GM21360 (cell line): ENCODE measurements around the gene MED22.
A peak's percentile ranks its signal among the peaks of the same experiment; 100 is the strongest.
"Not testable (repeated sequence)": the region's sequence is repeated elsewhere in the genome, so short reads cannot be mapped to it uniquely, and the experiment has no call there.

Experiments
- ATAC-seq: cut with Tn5 transposase; IDR thresholded peaks from one replicate; pipeline ENCODE4 v1.9.1; 2021; ENCODE audit warnings: mild to moderate bottlenecking, moderate library complexity; ENCODE audit not compliant: unreplicated experiment

The MED22 gene

DNA sequence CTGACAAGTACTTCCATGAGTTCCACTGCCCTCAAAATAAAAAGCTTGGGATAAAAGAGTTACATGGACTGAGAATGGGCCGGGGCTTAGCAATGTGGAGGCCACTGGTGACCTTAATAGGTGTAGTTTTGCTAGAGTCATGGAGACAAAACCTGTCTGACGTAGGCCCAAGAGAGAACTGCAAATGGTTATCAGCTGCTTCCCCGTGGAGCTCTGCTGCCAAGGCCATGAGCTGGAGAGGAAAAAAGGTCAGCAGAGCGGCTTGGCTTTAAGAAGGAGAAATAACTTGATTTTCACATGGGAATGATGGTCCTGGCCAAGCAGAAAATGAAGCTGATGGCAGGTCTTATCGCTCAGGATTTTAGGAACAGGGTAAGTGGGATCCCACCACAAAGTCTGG is 8.3 kb downstream of the MED22 start:
- no peak for ATAC-seq

DNA sequence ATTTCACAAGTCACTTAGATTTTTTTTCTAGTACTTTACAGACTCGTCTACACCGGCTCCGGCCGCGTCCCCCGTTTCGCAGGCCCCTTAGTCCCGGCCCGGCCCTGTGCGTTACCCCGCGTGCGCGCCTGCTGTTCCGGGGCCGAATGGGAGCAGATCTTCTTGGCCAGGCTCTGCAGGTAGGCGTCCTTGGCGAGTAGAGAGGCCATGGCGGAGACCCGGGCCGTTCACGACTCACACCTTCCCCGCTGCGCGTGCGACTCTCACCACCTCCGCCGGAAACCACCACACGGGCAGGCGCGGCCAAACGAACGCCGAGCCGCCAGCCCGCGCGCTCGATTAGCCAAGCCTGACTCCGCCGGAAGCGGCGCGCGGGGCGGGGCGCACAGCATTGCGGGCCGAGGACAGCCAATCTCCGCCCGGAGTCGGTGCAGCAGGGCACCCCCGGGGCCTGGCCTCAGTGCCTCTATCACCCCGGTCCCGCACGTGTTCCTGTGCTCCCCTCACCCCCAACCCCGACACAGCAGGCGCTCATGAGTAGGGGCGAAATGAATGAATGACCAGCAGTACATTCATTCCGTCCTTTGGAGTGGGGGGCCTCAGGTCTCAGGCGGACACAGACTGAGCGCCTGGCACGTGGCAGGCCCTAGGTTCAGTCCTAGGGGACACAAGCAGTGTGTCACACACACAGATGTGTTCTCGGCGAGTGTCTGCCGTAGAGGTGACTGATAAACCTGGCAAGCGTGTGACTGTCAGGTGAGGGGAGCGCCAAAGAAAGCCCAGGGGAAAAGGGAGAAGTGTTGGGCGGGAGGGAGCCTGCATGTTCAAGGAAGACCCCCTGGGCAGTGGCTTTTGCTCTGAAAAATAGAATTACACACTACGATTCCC is 11.8 kb downstream of the MED22 start, which contains the start of gene SURF6:
Gene SURF6, minus strand, starts transcription at position 265 of the 888 bp plus-strand sequence. Its CDS starts 56 bp downstream, at position 209.
- peak; percentile 79 for ATAC-seq

DNA sequence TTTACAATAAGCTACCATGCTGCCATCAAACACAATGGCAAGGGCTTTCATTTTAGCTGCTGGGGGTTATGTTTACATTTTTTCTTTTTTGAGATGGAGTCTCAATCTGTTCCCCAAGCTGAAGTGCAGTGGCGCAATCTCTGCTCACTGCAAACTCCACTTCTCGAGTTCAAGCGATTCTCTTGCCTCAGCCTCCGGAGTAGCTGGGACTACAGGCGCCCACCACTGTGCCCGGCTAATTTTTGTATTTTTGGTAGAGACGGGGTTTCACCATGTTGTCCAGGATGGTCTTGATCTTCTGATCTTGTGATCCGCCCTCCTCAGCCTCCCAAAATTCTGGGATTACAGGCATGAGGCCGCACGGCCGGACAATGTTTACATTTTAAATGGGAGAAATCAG is 13.0 kb downstream of the MED22 start:
- not testable (repeated sequence) for ATAC-seq

DNA sequence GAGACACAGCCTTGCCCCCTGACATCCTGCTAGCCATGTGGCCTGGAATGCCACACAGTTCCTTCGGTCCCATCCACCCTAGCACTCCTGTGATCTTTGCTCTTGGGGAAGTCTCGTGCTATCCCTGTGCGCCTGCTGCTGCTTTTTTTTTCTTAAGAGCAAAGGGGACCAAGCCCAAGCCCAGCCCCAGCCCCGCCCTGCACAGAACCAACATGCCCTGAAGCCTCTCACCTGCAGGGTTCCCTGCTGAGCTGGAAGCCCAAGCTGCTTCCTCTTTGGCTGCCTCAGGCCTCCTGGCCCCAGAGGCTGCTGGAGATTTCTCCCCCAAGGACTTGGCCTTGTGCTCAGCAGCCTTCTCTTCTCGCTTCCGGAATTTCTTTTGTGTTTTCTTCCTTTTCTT is 13.8 kb downstream of the MED22 start:
- ATAC-seq = no peak

DNA sequence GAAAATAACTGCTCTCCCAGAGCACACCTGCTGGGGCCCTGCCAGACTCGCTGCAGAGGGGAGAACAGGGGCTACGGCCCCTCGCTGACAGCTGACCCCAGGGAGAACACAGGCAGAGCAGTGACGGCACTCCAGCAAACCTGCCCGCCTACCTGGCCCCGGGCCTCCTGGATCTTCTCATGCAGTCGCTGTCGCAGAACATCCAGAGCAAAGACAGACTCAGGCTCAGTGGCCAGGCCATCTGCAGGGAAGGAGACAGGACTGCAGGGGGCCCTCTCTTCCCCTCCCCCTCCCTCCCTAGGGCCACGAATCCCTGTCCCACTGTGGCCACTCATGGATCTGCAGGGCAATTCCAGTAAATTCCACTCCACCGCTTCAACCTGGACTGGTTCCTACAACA is 14.4 kb downstream of the MED22 start:
- no peak for ATAC-seq

DNA sequence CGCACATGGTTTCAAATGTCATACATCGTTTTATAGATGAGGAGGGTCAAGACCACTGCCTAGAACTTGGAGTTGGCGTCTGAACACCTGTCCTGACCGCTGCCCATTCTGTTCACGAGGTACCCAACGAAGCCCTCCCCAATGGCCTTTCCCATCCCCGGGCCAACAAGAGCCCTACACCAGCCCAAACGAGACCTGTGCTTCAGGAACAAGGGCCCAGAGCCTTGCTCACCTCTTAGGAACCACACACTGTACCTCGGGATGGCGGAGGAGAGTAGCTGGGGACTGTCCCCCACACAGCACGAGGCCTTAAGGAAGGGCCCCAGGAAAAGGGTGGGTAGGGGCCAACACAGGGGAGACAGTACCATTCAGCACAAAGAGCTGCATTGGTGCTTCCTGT is 14.9 kb downstream of the MED22 start:
- ATAC-seq = no peak

DNA sequence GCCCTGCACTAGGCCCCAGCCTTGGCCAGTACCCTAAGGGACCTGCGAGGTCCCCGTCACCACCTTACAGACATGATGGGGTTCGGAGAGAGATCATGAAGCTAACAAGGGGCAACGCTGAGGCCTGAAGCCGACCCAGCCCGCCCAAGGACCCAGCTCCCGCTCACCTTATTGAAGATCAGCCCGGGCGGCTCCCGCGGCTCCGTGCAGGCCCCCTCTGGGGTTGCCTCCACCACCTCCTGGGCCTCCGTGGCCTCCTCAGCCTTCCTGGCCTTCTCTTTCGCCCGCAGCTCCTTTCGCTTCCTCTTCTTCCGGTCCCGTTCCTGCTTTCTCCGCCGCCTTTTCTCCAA is 15.6 kb downstream of the MED22 start:
- no peak for ATAC-seq

DNA sequence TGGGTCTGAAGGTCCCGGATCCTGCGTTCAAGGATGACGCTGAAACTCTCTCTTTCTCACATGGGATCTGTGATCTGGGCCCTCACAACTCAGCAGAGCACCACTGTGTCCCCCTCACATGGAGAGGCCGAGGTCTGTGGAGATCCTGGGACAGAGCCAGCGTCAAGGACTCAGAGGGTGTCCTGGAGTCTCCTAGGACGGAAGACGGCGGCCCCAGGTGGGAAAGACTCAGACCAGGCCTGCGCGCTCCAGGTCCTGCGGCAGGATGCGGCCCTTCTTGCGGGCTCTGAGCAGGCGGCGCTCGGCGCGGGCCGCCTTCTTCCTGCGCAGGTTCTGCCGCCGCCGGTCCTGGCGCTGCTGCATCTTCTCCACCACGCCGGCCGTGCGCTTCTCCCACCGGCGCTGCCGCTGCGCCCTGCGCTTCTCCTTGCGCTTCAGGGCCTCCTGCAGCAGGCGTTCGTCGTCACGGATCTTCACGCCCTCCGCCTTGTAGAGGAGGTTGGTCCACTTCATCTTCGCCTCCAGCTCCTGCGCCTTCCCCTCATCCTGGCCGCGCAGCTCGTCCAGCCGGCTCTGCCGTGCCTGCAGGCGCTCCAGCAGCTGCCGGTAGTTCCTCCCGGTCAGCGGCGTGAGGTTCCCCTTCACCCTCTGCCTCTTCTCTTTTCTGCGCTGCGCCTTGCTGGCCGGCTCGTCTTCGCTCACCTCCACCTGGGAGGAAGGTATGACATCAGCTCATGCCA is 16.1 kb downstream of the MED22 start:
- no peak for ATAC-seq

DNA sequence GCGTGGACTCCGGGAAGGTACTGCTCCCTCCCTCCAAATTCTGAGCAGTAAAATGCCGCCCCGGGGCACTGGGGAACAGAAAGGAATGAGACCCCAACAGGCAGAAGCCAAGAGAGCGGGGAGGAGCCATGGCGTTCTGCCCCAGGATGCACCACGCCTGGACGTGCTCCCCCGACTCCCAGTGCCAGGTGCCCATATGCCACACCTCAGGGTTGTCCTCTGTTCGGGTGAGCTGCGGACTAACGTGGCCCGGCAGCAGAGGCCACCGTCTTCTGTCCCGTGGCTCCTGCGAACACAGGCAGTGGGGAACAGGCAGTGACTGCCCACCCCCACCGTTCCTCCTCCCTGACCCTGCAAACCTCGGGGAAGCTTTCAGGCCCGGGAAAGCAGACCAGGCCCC is 16.7 kb downstream of the MED22 start:
- no peak for ATAC-seq

DNA sequence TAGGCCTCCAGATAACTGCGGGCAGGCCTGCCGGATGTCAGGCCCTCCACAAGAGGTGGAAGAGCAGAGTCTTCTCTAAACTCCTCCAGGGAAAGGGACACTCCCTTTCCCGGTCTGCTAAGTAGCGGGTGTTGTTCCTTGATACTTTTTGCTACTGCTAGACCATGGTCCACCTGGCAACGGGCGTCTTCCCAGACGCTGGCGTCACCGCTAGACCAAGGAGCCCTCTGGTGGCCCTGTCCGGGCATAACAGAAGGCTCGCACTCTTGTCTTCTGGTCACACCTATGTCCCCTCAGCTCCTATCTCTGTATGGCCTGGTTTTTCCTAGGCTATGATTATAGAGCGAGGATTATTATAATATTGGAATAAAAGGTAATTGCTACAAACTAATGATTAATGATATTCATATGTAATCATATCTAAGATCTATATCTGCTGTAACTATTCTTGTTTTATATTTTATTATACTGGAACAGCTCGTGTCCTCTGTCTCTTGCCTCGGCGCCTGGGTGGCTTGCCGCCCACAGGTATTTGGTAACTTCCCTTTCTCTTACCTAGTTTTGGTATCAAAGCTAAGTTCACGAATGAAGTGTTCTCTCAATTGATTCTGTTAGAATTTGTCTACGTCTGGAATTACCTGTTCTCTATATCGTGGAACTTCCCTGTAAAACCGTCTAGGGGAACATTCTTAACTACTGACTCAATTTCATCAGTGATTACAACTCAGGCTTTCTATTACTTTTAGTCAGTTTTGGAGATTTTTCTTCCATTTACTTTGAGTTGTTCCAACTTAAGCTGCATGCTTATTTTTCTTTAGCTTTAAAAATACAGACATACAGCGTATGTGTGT is 18.4 kb downstream of the MED22 start:
- not testable (repeated sequence) for ATAC-seq

DNA sequence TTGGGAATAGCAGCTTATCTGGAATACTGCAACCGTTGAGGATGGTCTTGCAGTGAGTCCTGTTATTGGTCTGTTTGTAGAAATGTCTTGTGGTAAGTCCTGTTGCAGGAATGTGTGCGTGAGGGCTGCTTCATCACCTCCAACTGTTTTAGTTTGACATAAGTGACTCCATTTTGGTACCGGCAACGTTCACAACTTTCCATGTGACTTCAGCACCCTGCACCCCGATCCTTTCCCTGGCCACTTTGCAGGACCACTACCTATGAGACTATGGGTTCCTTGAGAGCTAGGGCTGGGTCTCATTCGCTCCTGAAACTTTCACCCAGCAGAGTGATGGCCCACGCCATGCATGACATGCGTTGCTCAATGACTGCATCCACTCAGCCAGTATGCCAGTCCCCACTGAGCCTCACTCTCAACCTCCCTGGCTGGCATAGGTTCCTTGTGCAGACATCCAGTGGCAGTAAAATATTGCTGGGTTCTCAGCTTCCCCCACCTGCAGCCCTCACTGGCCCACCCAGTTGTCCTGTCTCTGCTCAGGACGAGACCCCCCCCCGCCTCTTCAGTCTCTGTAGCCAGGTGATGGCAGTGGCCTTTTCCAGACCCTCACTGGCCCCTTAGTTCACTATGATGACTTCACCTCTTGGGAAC is 20.0 kb downstream of the MED22 start:
- no peak for ATAC-seq

DNA sequence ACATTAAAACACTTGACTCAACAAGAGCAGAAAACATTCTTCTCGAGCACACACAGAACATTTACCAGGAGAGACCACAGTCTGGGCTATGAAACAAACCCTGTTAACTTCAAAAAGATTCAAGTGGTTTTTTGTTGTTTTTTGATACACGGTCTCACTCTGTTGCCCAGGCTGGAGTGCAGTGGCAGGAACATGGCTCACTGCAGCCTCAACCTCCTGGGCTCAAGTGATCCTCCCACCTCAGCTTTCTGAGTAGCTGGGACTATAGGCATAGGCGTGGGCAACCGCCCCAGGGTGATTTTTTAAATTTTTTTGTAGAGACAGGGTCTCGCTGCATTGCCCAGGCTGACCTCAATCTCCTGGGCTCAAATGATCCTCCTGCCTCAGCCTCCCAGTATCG is 20.9 kb downstream of the MED22 start:
- ATAC-seq = not testable (repeated sequence)

DNA sequence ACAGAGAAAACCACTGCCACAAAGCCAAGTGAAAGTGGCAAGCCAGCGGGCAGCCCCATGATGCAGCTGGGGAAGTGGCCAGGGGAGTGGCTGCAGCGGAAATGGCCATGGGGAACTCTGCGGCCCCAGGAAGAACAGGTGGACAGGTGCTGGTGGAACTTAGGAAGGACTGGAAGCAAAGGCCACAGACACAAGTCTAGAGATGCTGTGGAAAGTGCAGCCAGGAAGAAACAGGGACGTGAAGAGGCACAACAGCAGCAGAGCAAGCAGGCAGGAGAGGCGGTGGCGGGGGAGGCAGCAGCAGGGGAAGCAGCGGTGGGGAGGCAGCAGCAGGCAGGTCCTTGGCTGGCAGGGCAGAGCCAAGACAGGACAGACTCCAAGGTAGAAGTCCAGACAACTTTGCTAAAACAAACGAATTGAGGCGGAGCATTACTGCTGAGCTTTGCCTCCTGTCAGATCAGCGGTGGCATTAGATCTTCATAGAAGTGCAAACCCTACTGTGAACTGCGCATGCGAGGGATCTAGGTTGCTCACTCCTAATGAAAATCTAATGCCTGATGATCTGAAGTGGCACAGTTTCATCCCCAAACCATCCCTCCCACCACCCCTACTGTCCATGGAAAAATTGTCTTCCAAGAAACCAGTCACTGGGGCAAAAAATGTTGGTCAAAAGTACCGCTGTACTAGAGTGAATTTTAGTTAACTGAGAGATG is 23.8 kb downstream of the MED22 start:
- ATAC-seq = no peak

DNA sequence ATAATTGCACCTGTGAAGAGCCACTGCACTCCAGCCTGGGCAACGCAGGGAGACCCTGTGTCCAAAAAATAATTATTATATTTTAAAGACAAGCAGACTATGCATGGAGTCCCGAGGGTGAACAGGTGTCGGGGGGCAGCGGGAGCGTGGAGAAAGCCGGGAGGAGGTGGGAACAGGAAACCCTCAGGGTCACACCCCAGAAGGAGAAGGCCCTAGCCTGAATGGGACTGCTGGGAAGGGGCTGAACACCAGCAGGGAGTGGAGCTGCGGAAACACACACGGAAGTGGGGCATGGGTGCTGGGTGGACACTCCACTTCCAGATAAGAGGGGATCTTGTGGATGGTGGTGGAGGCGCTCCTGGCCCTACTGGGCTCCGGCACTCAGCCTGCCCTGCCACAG is 24.7 kb downstream of the MED22 start:
- ATAC-seq = no peak

DNA sequence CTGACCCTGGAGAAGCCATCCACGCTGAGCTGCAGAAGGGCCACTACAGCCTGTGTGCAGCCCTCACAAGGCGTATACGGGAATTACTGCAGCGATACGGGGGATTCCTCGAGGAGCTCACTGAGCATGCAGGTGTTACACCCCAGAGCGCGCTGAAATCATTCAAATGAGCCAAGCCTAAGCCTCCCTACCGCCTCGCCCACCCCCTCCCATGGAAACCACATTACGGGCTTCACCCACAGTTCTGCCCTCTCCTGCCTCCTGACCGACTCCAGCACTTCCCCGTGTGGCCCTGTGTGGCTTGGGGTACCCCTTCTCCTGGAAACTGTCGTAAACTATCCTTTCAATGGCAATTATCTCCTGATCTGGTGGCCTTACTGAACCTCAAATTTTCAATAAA is 25.2 kb downstream of the MED22 start:
- no peak for ATAC-seq

DNA sequence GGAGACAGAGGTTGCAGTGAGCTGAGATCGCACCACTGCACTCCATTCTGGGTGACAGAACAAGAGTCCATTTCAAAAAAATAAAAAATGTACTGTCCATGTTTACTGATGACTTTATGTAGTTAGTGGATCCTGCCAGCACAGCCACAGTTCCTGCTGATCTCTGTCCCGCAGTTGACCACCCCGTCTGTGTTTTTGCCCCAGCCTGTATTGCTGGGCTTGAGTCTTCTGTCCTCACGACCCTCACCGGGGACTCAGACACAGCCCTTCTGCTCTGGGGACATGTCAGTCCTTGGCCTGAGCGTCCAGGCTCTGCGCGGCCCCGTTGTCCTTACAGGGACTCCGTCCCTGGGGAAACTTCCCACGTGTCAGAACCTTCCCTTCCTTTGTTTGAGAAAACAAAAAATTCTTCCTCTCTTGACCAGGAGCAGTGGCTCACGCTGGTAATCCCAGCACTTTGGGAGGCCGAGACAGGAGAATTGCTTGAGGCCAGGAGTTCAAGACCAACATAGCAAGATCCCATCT is 26.5 kb downstream of the MED22 start:
- ATAC-seq = no peak

DNA sequence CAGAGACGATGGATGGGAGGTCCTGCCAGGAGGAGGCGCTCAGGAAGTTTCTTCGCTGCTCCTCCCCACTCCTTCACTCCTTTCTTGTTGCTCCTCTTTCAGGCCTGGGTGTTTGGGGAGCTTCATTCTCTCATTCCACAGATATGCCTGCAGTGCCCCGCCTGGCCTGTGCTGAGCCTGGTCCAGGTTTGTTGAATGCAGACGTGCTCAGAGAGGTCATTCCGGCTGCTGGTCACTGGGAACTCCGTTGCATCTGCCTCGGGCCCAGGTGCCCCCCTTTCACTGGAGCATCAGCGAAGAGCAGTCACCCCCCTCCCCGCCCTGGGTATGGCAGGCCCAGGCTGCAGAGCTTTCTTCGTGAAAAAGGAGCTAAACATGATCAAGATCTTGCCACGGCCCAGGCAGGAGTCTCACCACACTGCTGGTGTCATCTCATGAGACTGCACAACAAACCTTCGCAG is 27.5 kb downstream of the MED22 start:
- no peak for ATAC-seq

DNA sequence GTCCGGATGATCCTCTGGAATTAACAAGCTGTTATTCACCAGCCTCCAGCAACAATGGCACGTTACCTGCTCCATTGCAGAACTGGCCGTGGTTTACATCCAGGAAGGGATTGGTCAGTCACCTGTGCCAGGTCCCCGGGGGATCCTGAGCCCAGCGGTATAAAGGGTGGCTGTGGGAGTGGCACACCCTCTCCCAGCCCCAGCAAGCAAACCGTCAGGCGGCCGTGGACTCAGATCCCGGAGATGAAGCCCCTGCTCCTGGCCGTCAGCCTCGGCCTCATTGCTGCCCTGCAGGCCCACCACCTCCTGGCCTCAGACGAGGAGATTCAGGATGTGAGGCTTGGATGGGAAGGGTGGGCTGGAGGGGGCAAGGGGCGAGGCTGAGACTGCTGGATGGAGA is 30.4 kb downstream of the MED22 start:
- not testable (repeated sequence) for ATAC-seq

DNA sequence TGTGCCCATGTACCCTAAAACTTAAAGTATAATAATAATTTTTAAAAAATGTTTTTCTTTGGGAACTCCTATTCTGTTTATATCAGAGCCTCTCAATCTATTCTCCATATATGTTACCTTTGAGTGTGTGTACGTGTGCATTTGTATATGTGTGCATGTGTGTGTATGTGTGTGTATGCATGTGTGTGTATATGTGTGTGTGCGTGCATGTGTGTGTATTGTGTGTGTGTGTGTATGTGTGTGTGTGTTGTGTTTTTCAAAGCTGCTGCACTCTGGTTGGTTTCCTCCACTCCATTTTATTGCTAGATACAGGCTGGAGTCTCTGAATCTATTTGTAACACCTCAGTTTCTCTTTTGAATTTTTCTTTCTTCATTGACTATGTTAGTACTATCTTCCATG is 31.9 kb downstream of the MED22 start:
- ATAC-seq = no peak

DNA sequence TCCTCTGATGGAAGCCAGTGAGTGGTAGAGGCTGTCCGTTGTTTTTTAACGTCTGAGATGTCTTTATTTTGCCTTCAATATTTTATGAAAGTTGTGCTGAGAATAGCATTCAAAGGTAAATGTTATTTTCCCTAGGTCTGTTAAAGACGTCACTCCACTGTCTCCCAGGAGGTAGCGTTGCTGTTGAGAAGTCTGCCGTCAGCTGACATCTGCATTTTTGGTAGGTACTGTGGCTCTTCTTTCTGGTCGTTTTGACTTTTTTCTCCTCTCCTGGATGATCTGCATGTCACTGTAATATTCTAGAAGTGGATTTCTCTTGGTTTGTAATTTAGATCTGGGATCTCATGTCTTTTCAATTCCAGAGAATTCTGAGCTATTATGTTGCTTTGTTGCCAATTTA is 38.3 kb downstream of the MED22 start:
- no peak for ATAC-seq
